Upper lobe of left lung (tissue), 6 donors: ENCODE data around the gene TAS2R60. TPM values are rescaled to one million over a fixed set of nuclear protein-coding genes. Genes with fewer than 3 reads are reported as not detected.

Source experiments
- ATAC-seq, 2 donors: fragments of 200-7000 bp; cut with Tn5 transposase; one replicate each; pipeline ENCODE4 v1.9.1; 2022; ENCODE audit warnings: mild to moderate bottlenecking in 2 of 2, moderate library complexity in 2 of 2; ENCODE audit not compliant: low FRiP score in 2 of 2
- DNase-seq, 2 donors: peaks; one replicate each; pipeline ENCODE4 v3.0.0-alpha.2; 2019 to 2020
- H3K27ac ChIP-seq, 4 donors: fragments of 200-600 bp; sonication (generic); one replicate each; pipeline ENCODE4 v1.5.1; 2016 to 2019
- H3K27me3 ChIP-seq, 4 donors: fragments of 200-600 bp; sonication (generic); one replicate each; pipeline ENCODE4 v1.5.1; 2017 to 2019
- H3K36me3 ChIP-seq, 4 donors: fragments of 200-600 bp; sonication (generic); one replicate each; pipeline ENCODE4 v1.5.1; 2016 to 2019
- H3K4me1 ChIP-seq, 4 donors: fragments of 200-600 bp; sonication (generic); one replicate each; pipeline ENCODE4 v1.5.1; 2018 to 2019
- H3K4me3 ChIP-seq, 4 donors: fragments of 200-600 bp; sonication (generic); one replicate each; pipeline ENCODE4 v1.5.1; 2017 to 2019; ENCODE audit warnings: mild to moderate bottlenecking in 2 of 4, moderate library complexity in 1 of 4
- H3K9me3 ChIP-seq, 4 donors: fragments of 200-600 bp; sonication (generic); one replicate each; pipeline ENCODE4 v1.5.1; 2018 to 2019
- EP300 ChIP-seq, 4 donors: sonication (generic); formaldehyde crosslinking; IDR thresholded peaks; one replicate each; pipeline ENCODE4 v1.5.1; 2017; ENCODE audit warnings: antibody characterized with exemption in 4 of 4, control low read depth in 2 of 4
- POLR2A ChIP-seq, 4 donors: fragments of 450-650 bp; IDR thresholded peaks; one replicate each; pipeline ENCODE4 v1.5.1; 2016 to 2017; ENCODE audit warnings: antibody characterized with exemption in 4 of 4, mild to moderate bottlenecking in 2 of 4
- POLR2AphosphoS5 ChIP-seq, 2 donors: sonication (generic); formaldehyde crosslinking; IDR thresholded peaks; one replicate each; pipeline ENCODE4 v1.5.1; 2017; ENCODE audit warnings: antibody characterized with exemption in 2 of 2
- WGBS, 2 donors: methylation state at CpG; one replicate each; pipeline ENCODE4 v1.1.5; 2017 to 2018; 5-methylcytosine and 5-hydroxymethylcytosine counted together
- total RNA-seq, 6 donors: library from RNA; depleted of rRNA in 4 of 6; stranded (reverse); fragments of >200 nt in 4 of 6; gene quantifications; one replicate each; pipeline versions ENCODE4 v1.1.0 to v1.2.1, GENCODE V29; 2016 to 2021
- TF ChIP-seq, protein P1 (sequence below), 6 experiments: fragments of 450-650 bp in 4 of 6; fragments of 200-600 bp in 2 of 6; sonication (generic) in 2 of 6; IDR thresholded peaks; one replicate each; pipeline ENCODE4 v1.5.1; 2016 to 2019; ENCODE audit warnings: antibody characterized with exemption in 6 of 6
- donor health status: DM: no; HTN: no; CAD: no; lungs with moderate emphysema.
- donor health status: DM: no; HTN: yes; CAD: no; lungs with severe emphysema.

The TAS2R60 gene
- total RNA-seq, 6 donors from 2014 or later: 0.83 to 3.1 (median 1.2) TPM; not detected in 3

- Histone ChIP-seq H3K27me3 (no peaks in the 10 kb centered on the region), H3K36me3 (no peaks in the 10 kb centered on the region), H3K27ac (no peak overlapping the region), H3K4me1 (no peaks in the 10 kb centered on the region), H3K9me3 (no peaks in the 10 kb centered on the region), H3K4me3 (no peak overlapping the region)
- ATAC-seq: no peak
- DNase-seq: no peak
- TF ChIP-seq EP300 (IDR thresholded peaks at IDR 0.05): no peak
- TF ChIP-seq, protein P1, sequence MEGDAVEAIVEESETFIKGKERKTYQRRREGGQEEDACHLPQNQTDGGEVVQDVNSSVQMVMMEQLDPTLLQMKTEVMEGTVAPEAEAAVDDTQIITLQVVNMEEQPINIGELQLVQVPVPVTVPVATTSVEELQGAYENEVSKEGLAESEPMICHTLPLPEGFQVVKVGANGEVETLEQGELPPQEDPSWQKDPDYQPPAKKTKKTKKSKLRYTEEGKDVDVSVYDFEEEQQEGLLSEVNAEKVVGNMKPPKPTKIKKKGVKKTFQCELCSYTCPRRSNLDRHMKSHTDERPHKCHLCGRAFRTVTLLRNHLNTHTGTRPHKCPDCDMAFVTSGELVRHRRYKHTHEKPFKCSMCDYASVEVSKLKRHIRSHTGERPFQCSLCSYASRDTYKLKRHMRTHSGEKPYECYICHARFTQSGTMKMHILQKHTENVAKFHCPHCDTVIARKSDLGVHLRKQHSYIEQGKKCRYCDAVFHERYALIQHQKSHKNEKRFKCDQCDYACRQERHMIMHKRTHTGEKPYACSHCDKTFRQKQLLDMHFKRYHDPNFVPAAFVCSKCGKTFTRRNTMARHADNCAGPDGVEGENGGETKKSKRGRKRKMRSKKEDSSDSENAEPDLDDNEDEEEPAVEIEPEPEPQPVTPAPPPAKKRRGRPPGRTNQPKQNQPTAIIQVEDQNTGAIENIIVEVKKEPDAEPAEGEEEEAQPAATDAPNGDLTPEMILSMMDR (IDR thresholded peaks at IDR 0.05): no peak
- no peak for TF ChIP-seq POLR2AphosphoS5 (IDR thresholded peaks at IDR 0.05)
- no peak for TF ChIP-seq POLR2A (IDR thresholded peaks at IDR 0.05)
- WGBS, 2 donors: 84 to 89% methylated on average over 4 of the region's 4 CpGs
Measured at GRCh38 chr7:143455942-143456341, 12.7 kb downstream of the TAS2R60 start.

- DNase-seq (no peak), ATAC-seq (no peak)
- no peaks in the 10 kb centered on the region for H3K27me3 ChIP-seq
- peaks cover 0 to 6% (median 0%) of the 10 kb centered on the region in 4 donors for H3K9me3 ChIP-seq
- WGBS, 2 donors: 71 to 80% methylated on average over 4 of the region's 4 CpGs
- no peak for TF ChIP-seq EP300 (IDR thresholded peaks at IDR 0.05)
- TF ChIP-seq, protein P1 (IDR thresholded peaks at IDR 0.05): no peak
- no peak for TF ChIP-seq POLR2AphosphoS5 (IDR thresholded peaks at IDR 0.05)
- no peak overlapping the region for H3K4me3 ChIP-seq
- no peak overlapping the region for H3K27ac ChIP-seq
- no peaks in the 10 kb centered on the region for H3K36me3 ChIP-seq
- H3K4me1 ChIP-seq: no peaks in the 10 kb centered on the region
Measured at GRCh38 chr7:143456992-143457793, 13.9 kb downstream of the TAS2R60 start.

DNA sequence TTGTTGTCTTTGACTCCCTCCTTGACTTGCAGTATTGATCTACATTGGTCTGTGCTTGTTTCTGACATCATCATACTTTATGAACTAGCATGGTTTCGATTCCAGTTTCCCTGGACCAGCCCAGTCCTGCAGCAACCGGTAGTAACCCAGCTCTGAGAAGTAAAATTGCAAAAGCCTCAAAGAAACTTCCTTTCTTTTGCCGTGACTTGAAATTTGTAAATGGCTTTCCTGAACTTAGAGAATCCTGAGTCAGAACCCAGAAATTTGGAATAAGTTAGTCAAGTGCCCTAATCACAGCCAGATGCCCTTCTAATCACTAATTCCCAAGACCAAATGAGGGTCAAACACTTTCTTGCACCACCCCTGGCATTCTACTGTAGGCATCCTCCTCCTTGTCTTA, 15.0 kb downstream of the TAS2R60 start:
- TF ChIP-seq, protein P1 (IDR thresholded peaks at IDR 0.05): no peak
- TF ChIP-seq POLR2AphosphoS5 (IDR thresholded peaks at IDR 0.05) (no peak), EP300 (IDR thresholded peaks at IDR 0.05) (no peak), POLR2A (IDR thresholded peaks at IDR 0.05) (no peak)
- WGBS, 2 donors: 64 to 69% methylated on average over 3 of the region's 3 CpGs
- peak in 1 of 2 donors; percentile 54 for ATAC-seq

GRCh38 chr7:143458681-143459080, 15.4 kb downstream of the TAS2R60 start:
- TF ChIP-seq EP300 (IDR thresholded peaks at IDR 0.05) (no peak), POLR2AphosphoS5 (IDR thresholded peaks at IDR 0.05) (no peak), POLR2A (IDR thresholded peaks at IDR 0.05) (no peak)
- TF ChIP-seq, protein P1 (IDR thresholded peaks at IDR 0.05): no peak
- 75 to 79% methylated on average over 3 of the region's 3 CpGs for WGBS, 2 donors
- no peak for ATAC-seq

More for the DNA sequence above, 15.0 kb downstream of the TAS2R60 start:
- DNase-seq: no peak
- H3K9me3 ChIP-seq: peaks cover 0 to 6% (median 0%) of the 10 kb centered on the region in 4 donors
- no peak overlapping the region for H3K4me3 ChIP-seq
- peak overlapping the region in 1 of 4 donors; percentile 17 for H3K27ac ChIP-seq
- H3K4me1 ChIP-seq: no peaks in the 10 kb centered on the region
- H3K27me3 ChIP-seq: no peaks in the 10 kb centered on the region
- no peaks in the 10 kb centered on the region for H3K36me3 ChIP-seq

More at GRCh38 chr7:143458681-143459080, 15.4 kb downstream of the TAS2R60 start:
- H3K27me3 ChIP-seq: no peaks in the 10 kb centered on the region
- peak overlapping the region in 1 of 4 donors; percentile 17 for H3K27ac ChIP-seq
- no peak overlapping the region for H3K4me3 ChIP-seq
- peaks cover 0 to 6% (median 0%) of the 10 kb centered on the region in 4 donors for H3K9me3 ChIP-seq
- H3K4me1 ChIP-seq: no peaks in the 10 kb centered on the region
- no peak for DNase-seq
- no peaks in the 10 kb centered on the region for H3K36me3 ChIP-seq
